GM12874 (cell line): ENCODE data around the gene OPCML.

Experiments used
- TF ChIP-seq, protein P1 (sequence below): IDR thresholded peaks from 2 replicates; pipeline ENCODE4 v1.5.1; 2011; ENCODE audit warnings: low read depth, mild to moderate bottlenecking, control low read depth, low read length, moderate library complexity; ENCODE audit not compliant: insufficient read depth

Gene OPCML

DNA sequence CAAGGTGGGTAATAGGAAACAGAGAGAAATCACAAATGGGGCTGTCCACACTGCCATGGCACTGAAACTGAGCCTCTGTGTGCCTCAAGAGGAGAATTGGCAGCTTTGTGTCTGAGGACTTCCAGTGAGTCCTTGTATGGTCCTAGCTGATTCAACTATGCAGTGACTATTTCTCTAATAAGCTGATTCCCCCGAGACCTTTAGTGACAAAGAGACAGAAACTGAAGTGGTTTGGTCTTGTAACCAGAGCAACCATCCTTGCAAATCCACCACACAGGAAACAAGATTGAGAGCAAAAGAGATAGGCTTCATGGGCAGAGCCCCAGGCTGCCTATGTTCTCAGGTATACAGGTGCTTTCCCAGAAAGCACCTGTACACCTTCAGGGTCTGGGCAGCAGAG, 1123.4 kb downstream of the OPCML start:
- TF ChIP-seq, protein P1, sequence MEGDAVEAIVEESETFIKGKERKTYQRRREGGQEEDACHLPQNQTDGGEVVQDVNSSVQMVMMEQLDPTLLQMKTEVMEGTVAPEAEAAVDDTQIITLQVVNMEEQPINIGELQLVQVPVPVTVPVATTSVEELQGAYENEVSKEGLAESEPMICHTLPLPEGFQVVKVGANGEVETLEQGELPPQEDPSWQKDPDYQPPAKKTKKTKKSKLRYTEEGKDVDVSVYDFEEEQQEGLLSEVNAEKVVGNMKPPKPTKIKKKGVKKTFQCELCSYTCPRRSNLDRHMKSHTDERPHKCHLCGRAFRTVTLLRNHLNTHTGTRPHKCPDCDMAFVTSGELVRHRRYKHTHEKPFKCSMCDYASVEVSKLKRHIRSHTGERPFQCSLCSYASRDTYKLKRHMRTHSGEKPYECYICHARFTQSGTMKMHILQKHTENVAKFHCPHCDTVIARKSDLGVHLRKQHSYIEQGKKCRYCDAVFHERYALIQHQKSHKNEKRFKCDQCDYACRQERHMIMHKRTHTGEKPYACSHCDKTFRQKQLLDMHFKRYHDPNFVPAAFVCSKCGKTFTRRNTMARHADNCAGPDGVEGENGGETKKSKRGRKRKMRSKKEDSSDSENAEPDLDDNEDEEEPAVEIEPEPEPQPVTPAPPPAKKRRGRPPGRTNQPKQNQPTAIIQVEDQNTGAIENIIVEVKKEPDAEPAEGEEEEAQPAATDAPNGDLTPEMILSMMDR: no peak

DNA sequence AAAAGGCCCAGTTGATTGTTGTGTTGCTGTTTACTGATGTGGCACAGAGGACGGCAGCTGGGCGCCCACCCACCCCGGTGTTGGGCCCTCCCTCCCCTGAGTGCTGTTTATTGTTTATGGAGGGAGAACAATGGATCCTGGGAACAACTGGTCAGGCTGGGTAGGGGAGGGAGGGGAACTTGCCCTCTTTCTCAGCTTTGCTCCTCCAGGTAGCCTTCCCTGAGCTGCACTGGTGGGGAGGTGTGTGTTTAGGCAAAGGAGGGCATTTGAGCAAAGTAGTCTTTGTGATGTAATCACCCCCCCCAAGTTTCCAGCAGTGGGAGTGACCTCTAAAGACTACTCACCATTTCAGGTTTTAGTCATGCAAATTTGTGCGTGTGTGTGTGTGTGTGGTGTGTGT, 1126.6 kb downstream of the OPCML start:
- TF ChIP-seq, protein P1: no peak

DNA sequence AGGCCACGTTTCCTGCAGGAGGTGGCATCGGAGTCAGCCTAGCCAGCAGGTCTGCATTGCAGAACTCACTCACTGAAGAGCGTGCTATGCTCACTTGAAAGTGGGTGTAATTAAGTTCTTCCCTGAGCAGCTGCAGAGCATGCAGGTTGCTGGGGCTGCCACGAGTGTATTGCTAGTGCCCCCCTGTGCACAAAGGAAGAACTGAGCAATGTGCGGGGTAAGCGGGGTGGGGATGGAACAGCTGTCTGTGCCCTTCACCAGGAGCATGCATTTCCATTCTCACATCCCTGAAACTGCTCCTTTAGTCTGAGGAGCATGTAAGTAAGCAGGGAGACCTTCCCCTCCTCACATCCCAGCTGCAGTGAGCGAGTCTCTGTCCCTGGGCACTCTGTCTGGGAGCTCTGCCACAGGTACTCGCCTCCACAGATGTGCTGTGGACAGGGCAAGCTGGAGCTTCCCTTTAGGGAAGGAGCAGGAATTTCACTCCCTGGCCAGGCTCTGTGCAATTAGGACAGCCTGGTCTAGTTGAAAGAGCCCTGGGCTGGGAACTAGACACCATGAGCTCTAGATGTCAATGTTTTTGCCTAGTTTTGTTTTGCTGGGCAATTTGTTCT, 1130.1 kb downstream of the OPCML start:
- TF ChIP-seq, protein P1: peak; percentile 87

DNA sequence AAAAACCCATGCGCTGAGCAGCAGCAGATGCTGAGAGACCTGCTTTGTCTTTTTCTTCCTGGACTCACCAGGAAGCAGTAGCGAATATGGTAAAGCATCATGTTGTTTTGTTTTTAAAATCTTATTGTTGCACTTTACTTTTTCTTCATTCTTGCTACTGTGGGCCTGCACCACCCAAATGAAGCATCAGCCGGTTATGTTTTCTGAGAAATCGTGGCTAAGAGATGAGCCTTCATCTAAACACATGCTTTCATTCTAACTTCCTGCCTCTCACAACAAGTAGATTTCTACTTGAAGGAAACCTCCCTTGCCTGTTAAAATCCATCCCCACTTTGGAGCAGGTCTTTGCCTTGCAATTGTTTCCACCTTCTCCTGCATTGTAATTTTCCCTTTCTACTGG, 1136.0 kb downstream of the OPCML start:
- TF ChIP-seq, protein P1: no peak

DNA sequence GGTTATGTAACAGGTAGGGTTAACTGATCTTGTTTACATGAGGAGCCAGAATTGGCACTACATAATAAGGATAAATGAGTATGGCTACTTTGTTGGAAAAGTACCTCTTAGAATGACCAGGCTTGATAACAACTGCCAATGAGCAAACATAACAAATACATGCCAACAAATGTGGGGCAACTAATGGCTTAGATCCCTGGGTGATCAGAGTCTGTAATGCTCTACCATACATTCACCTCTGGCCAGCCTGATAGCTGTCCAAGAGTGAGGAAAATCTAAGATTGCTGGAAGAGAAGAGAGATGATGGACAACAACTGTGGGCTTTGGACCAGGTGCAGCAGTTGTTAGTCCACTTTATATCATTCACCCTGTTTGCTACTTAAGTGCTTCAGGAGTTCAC, 1136.9 kb downstream of the OPCML start:
- TF ChIP-seq, protein P1: no peak

DNA sequence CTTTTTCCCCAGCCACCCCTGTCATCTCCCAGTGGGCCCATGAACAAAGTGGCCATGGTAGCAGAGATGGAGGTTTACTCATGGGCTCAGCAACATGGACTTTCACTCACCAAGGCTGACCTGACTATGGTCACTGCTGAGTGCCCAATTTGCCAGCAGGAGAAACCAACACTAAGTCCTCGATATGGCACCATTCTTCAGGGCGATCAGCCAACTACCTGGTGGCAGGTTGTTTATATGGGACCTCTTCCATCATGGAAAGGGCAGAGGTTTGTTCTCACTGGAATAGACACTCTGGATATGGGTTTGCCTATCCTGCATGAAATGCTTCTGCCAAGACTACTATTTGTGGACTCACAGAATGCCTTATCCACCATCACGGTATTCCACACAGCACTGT, 1152.8 kb downstream of the OPCML start:
- TF ChIP-seq, protein P1: no peak

DNA sequence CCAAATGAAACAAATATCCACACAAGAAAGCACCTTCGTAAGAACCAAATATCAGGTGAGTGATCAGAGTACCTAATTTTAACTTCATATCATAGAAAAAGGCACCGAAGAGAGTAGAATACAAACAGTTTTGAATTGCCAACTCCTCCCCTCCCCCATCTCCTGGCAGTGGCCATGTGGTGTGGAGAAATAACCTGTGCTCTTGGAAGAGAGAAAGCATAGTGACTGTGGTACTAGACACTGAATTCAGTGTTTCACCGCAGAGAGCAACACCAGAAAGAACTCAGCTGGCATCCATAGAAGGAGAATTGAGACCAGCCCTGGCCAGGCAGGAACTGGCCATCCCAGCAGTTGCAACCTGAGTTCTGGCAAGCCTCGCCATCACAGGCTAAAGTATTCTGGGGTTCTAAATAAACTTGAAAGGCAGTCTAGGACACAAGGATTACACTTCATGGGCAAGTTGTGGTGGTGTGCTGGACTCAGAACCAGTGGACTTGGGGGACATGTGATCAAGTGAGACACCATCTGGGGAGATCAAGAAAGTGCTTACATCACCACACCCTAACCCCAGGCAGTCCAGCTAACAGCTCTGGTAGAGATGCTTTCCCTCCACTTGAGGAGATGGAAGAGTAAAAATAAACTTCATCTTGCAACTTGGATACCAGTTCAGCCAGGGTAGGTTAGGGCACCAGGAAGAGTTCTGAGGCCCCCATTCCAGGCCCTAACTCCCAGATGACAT, 1158.7 kb downstream of the OPCML start:
- TF ChIP-seq, protein P1: no peak
